Activated B cell treated with CpG ODN at 0.5 μM for 24 hours (primary cell): Measurements from ENCODE around the gene PIN4. TPM values are rescaled to one million over a fixed set of nuclear protein-coding genes. Genes with fewer than 3 reads are reported as not detected.
"Not testable (repeated sequence)": the region's sequence is repeated elsewhere in the genome, so short reads cannot be mapped to it uniquely, and the experiment has no call there.

Experiments
- ATAC-seq: fragments of 200-7000 bp; cut with Tn5 transposase; one replicate; pipeline ENCODE4 v1.10.0; 2021; ENCODE audit warnings: low read depth, mild to moderate bottlenecking, moderate library complexity
- CTCF ChIA-PET: fragments of 350-600 bp; sonication (Branson Sonifier 250); formaldehyde crosslinking; loops from one replicate; lab custom pipeline; 2021; ENCODE audit warnings: antibody characterized with exemption; lab: Charles Lee
- POLR2A ChIA-PET: fragments of 350-600 bp; sonication (Branson Sonifier 250); formaldehyde crosslinking; loops from one replicate; lab custom pipeline; 2021; ENCODE audit warnings: antibody characterized with exemption; lab: Charles Lee
- DNase-seq: peaks from one replicate; pipeline ENCODE4 v3.0.0; 2022
- H3K27ac Mint-ChIP-seq: one replicate; pipeline ENCODE4 v1.8.0; 2020; ENCODE audit warnings: mixed read lengths
- H3K27me3 Mint-ChIP-seq: one replicate; pipeline ENCODE4 v1.8.0; 2021; ENCODE audit warnings: mixed read lengths
- H3K36me3 Mint-ChIP-seq: one replicate; pipeline ENCODE4 v1.8.0; 2021; ENCODE audit warnings: low read depth, mixed read lengths
- H3K4me1 Mint-ChIP-seq: one replicate; pipeline ENCODE4 v1.8.0; 2021; ENCODE audit warnings: mixed read lengths
- H3K4me3 Mint-ChIP-seq: one replicate; pipeline ENCODE4 v1.8.0; 2020; ENCODE audit warnings: mild to moderate bottlenecking, mixed read lengths
- H3K9me3 Mint-ChIP-seq: one replicate; pipeline ENCODE4 v1.8.0; 2020; ENCODE audit warnings: mixed read lengths
- intact Hi-C: fragments of 100-400 bp; cut with micrococcal nuclease; formaldehyde crosslinking; loops from one replicate; pipeline ENCODE4 v1.15.1; 2024
- total RNA-seq: library from RNA; stranded (reverse); gene quantifications from 2 replicates; pipeline ENCODE4 v1.2.3, GENCODE V29; 2022
- TF ChIP-seq, protein P1 (sequence below): fragments of 200-600 bp; IDR thresholded peaks from one replicate; pipeline ENCODE4 v1.8.0; 2022; ENCODE audit warnings: antibody characterized with exemption, mild to moderate bottlenecking

The PIN4 gene
- total RNA-seq, 1 donor from 2014 or later: 10.9 TPM

GRCh38 chrX:72165551-72165950 is 16.0 kb upstream of the PIN4 start:
- no peak for DNase-seq
- H3K27me3 Mint-ChIP-seq: no peaks in the 10 kb centered on the region
- intact Hi-C loops: no loop called here
- H3K4me3 Mint-ChIP-seq: no peak overlapping the region
- TF ChIP-seq, protein P1, sequence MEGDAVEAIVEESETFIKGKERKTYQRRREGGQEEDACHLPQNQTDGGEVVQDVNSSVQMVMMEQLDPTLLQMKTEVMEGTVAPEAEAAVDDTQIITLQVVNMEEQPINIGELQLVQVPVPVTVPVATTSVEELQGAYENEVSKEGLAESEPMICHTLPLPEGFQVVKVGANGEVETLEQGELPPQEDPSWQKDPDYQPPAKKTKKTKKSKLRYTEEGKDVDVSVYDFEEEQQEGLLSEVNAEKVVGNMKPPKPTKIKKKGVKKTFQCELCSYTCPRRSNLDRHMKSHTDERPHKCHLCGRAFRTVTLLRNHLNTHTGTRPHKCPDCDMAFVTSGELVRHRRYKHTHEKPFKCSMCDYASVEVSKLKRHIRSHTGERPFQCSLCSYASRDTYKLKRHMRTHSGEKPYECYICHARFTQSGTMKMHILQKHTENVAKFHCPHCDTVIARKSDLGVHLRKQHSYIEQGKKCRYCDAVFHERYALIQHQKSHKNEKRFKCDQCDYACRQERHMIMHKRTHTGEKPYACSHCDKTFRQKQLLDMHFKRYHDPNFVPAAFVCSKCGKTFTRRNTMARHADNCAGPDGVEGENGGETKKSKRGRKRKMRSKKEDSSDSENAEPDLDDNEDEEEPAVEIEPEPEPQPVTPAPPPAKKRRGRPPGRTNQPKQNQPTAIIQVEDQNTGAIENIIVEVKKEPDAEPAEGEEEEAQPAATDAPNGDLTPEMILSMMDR: no peak
- H3K36me3 Mint-ChIP-seq: no peaks in the 10 kb centered on the region
- H3K9me3 Mint-ChIP-seq: no peaks in the 10 kb centered on the region
- H3K4me1 Mint-ChIP-seq: peaks cover 2% of the 10 kb centered on the region
- no peak overlapping the region for H3K27ac Mint-ChIP-seq
- no peak for ATAC-seq
- CTCF ChIA-PET: no interaction called here
- POLR2A ChIA-PET: interaction anchor here (0.7 kb wide), 1 partner anchor 34 kb away, joined by 3 read pairs; no protein-coding TSS in a partner anchor

- Mint-ChIP-seq H3K9me3 (no peaks in the 10 kb centered on the region), H3K36me3 (no peaks in the 10 kb centered on the region), H3K4me1 (peaks cover 2% of the 10 kb centered on the region), H3K27me3 (no peaks in the 10 kb centered on the region), H3K27ac (peak overlapping the region; percentile 66), H3K4me3 (peak overlapping the region; percentile 69)
- ChIA-PET POLR2A (no interaction called here), CTCF (no interaction called here)
- intact Hi-C loops: no loop called here
- DNase-seq: no peak
- TF ChIP-seq, protein P1: no peak
- peak; percentile 61 for ATAC-seq
Measured at GRCh38 chrX:72169008-72169728, 12.4 kb upstream of the PIN4 start.

- H3K36me3 Mint-ChIP-seq, H3K27me3 Mint-ChIP-seq, intact Hi-C loops, H3K4me3 Mint-ChIP-seq, CTCF ChIA-PET, H3K9me3 Mint-ChIP-seq, DNase-seq, H3K27ac Mint-ChIP-seq, ATAC-seq, POLR2A ChIA-PET, H3K4me1 Mint-ChIP-seq: not testable (repeated sequence)
Measured at GRCh38 chrX:72176289-72176688, 5.3 kb upstream of the PIN4 start.

GRCh38 chrX:72176981-72177380 is 4.6 kb upstream of the PIN4 start:
- H3K27me3 Mint-ChIP-seq: no peaks in the 10 kb centered on the region
- TF ChIP-seq, protein P1: no peak
- H3K4me1 Mint-ChIP-seq: peaks cover 5% of the 10 kb centered on the region
- no peaks in the 10 kb centered on the region for H3K36me3 Mint-ChIP-seq
- no peak overlapping the region for H3K4me3 Mint-ChIP-seq
- H3K9me3 Mint-ChIP-seq: no peaks in the 10 kb centered on the region
- ATAC-seq (no peak), DNase-seq (no peak)
- ChIA-PET POLR2A (no interaction called here), CTCF (no interaction called here)
- no peak overlapping the region for H3K27ac Mint-ChIP-seq
- intact Hi-C loops: no loop called here

- Mint-ChIP-seq H3K4me1 (peaks cover 10% of the 10 kb centered on the region), H3K27me3 (no peaks in the 10 kb centered on the region), H3K4me3 (no peak overlapping the region), H3K9me3 (no peaks in the 10 kb centered on the region), H3K36me3 (peaks cover 3% of the 10 kb centered on the region), H3K27ac (peak overlapping the region; percentile 41)
- no peak for ATAC-seq
- ChIA-PET CTCF (interaction anchor here (1.3 kb wide), 1 partner anchor 161 kb away, joined by 3 read pairs; no protein-coding TSS in a partner anchor), POLR2A (interaction anchor here (0.5 to 2.2 kb wide), 8 partner anchors 39 to 814 kb away, joined by 3 to 21 read pairs (median 4); partner anchors contain the start of genes RPS4X, RTL5 and TAF1)
- TF ChIP-seq, protein P1: no peak
- intact Hi-C loops: loop anchor here (2.0 to 5.0 kb wide), 2 partner anchors 163 to 392 kb away; partner anchors contain the start of gene HDAC8
- DNase-seq: no peak
Measured at GRCh38 chrX:72180539-72180938, 1.0 kb upstream of the PIN4 start.
